Body of pancreas (tissue), 4 donors: ENCODE data around the gene SLC41A1. TPM values are rescaled to one million over a fixed set of nuclear protein-coding genes. Genes with fewer than 3 reads are reported as not detected.
A peak's percentile ranks its signal among the peaks of the same experiment; 100 is the strongest.

Experiments
- ATAC-seq: fragments of 150-250 bp; one replicate; pipeline ENCODE4 v1.9.1; 2016
- DNase-seq, 4 donors: peaks; one replicate each; pipeline ENCODE4 v3.0.0-alpha.2; 2019
- H3K27ac ChIP-seq, 4 donors: fragments of 200-600 bp; sonication (generic); 1 replicate in 3 of 4; 2 replicates in 1 of 4; pipeline versions ENCODE4 v1.5.1 to v1.6.1; 2016 to 2019; ENCODE audit warnings: mild to moderate bottlenecking in 1 of 4, mixed read lengths in 1 of 4, moderate library complexity in 1 of 4
- H3K27me3 ChIP-seq, 2 donors: fragments of 200-600 bp; sonication (generic); one replicate each; pipeline ENCODE4 v1.6.0; 2016; ENCODE audit warnings: mild to moderate bottlenecking in 1 of 2
- H3K36me3 ChIP-seq, 2 donors: fragments of 200-600 bp; sonication (generic); replicated peaks in 1 of 2; 2 replicates each; pipeline ENCODE4 v1.5.1; 2016; ENCODE audit warnings: low read depth in 2 of 2; ENCODE audit not compliant: insufficient read depth in 1 of 2
- H3K4me1 ChIP-seq: fragments of 200-600 bp; sonication (generic); one replicate; pipeline ENCODE4 v1.6.0; 2016
- H3K4me3 ChIP-seq, 2 donors: fragments of 200-600 bp; sonication (generic); 1 replicate in 1 of 2; 2 replicates in 1 of 2; pipeline ENCODE4 v1.5.1; 2016 to 2019
- H3K9me3 ChIP-seq, 3 donors: fragments of 200-600 bp; sonication (generic); 1 replicate in 2 of 3; 2 replicates in 1 of 3; pipeline ENCODE4 v1.5.1; 2016
- CTCF ChIP-seq, 7 experiments: fragments of 450-650 bp in 4 of 7; fragments of 200-600 bp in 3 of 7; sonication (generic) in 3 of 7; IDR thresholded peaks; one replicate each; pipeline ENCODE4 v1.5.1; 2016 to 2019; ENCODE audit warnings: antibody characterized with exemption in 7 of 7
- POLR2A ChIP-seq, 3 donors: fragments of 450-650 bp; IDR thresholded peaks; one replicate each; pipeline ENCODE4 v1.6.1; 2016; ENCODE audit warnings: antibody characterized with exemption in 3 of 3, mild to moderate bottlenecking in 2 of 3
- WGBS, 2 donors: methylation state at CpG; one replicate each; pipeline ENCODE4 v1.1.5; 2017; 5-methylcytosine and 5-hydroxymethylcytosine counted together
- intact Hi-C: fragments of 100-400 bp; cut with DNase I; formaldehyde crosslinking; loops from one replicate; pipeline ENCODE4 v1.15.1; 2023
- total RNA-seq, 2 donors: library from RNA; depleted of rRNA; stranded (reverse); fragments of >200 nt; gene quantifications; one replicate each; pipeline ENCODE4 v1.1.0, GENCODE V29; 2016

SLC41A1 gene
- total RNA-seq, 2 donors from 2014 or later: 36.9 to 41.8 TPM

GRCh38 chr1:205775015-205775716 is 37.8 kb downstream of the SLC41A1 start, which contains the start of gene RAB29:
RAB29 (minus strand) TSS chr1:205775482; CDS start chr1:205774956, 526 bp downstream.
- ATAC-seq (peak; percentile 94), DNase-seq (peak; percentile 73 to 83 (median 78))
- Histone ChIP-seq H3K9me3 (no peaks in the 10 kb centered on the region), H3K27me3 (no peaks in the 10 kb centered on the region), H3K27ac (peak within 1 kb of the TSS in 3 of 4 donors; percentile 19 to 57 (median 51)), H3K4me3 (peak within 1 kb of the TSS; percentile 37 to 94), H3K36me3 (no peaks in the 10 kb centered on the region), H3K4me1 (peaks cover 13% of the 10 kb centered on the region)
- TF ChIP-seq POLR2A (IDR thresholded peaks at IDR 0.05) (peak in 2 of 3 donors; percentile 41 to 60), CTCF (IDR thresholded peaks at IDR 0.05) (no peak)
- 0% methylated on average over 14 to 40 of the region's 40 CpGs for WGBS, 2 donors
- intact Hi-C loops: no loop called here

GRCh38 chr1:205774198-205775014 is 38.6 kb downstream of the SLC41A1 start:
- no peak for TF ChIP-seq POLR2A (IDR thresholded peaks at IDR 0.05)
- no peak for TF ChIP-seq CTCF (IDR thresholded peaks at IDR 0.05)
- Histone ChIP-seq H3K27me3 (no peaks in the 10 kb centered on the region), H3K4me3 (peak overlapping the region; percentile 37 to 94), H3K9me3 (no peaks in the 10 kb centered on the region), H3K27ac (peak overlapping the region in 2 of 4 donors; percentile 51 to 57), H3K4me1 (peaks cover 13% of the 10 kb centered on the region), H3K36me3 (no peaks in the 10 kb centered on the region)
- ATAC-seq (peak; percentile 18), DNase-seq (peak in 1 of 4 donors; percentile 17)
- intact Hi-C loops: no loop called here
- WGBS, 2 donors: 15 to 32% methylated on average over 18 to 34 of the region's 36 CpGs

- ATAC-seq: no peak
- intact Hi-C loops: no loop called here
- DNase-seq: no peak
- Histone ChIP-seq H3K4me1 (peaks cover 13% of the 10 kb centered on the region), H3K36me3 (no peaks in the 10 kb centered on the region), H3K27ac (no peak overlapping the region), H3K4me3 (no peak overlapping the region), H3K9me3 (no peaks in the 10 kb centered on the region), H3K27me3 (no peaks in the 10 kb centered on the region)
- 87 to 90% methylated on average over 2 of the region's 2 CpGs for WGBS, 2 donors
- TF ChIP-seq CTCF (IDR thresholded peaks at IDR 0.05): no peak
- no peak for TF ChIP-seq POLR2A (IDR thresholded peaks at IDR 0.05)
Observed at GRCh38 chr1:205772607-205773032, 40.4 kb downstream of the SLC41A1 start.

- no peak for ATAC-seq
- intact Hi-C loops: no loop called here
- H3K27ac ChIP-seq: no peak overlapping the region
Observed at GRCh38 chr1:205770618-205771017, 42.4 kb downstream of the SLC41A1 start.

More at GRCh38 chr1:205770618-205771017, 42.4 kb downstream of the SLC41A1 start:
- no peak for TF ChIP-seq CTCF (IDR thresholded peaks at IDR 0.05)
- no peak for TF ChIP-seq POLR2A (IDR thresholded peaks at IDR 0.05)
- Histone ChIP-seq H3K4me1 (peaks cover 9% of the 10 kb centered on the region), H3K36me3 (no peaks in the 10 kb centered on the region), H3K4me3 (no peak overlapping the region), H3K27me3 (no peaks in the 10 kb centered on the region), H3K9me3 (no peaks in the 10 kb centered on the region)
- DNase-seq: no peak
- WGBS, 2 donors: 86 to 89% methylated on average over 4 of the region's 4 CpGs
